ENCODE data around the gene CCDC172. TPM values are rescaled to one million over a fixed set of nuclear protein-coding genes. Genes with fewer than 3 reads are reported as not detected.

CCDC172 gene
- total RNA-seq, 1 donor from 2014 or later = not detected

GRCh38 chr10:116287906-116288501 is 36.2 kb upstream of the CCDC172 start:
- H3K9me3 Mint-ChIP-seq = peaks cover 8% of the 10 kb centered on the region
- H3K27ac Mint-ChIP-seq = no peak overlapping the region
- H3K36me3 Mint-ChIP-seq = no peaks in the 10 kb centered on the region
- H3K4me1 Mint-ChIP-seq = peaks cover 1% of the 10 kb centered on the region
- H3K27me3 Mint-ChIP-seq (ENCODE audit: low read depth) = peaks cover 7% of the 10 kb centered on the region
- DNase-seq (ENCODE audit: low spot score in 2 of 2, unreplicated experiment in 2 of 2) = no peak
- TF ChIP-seq CTCF (IDR thresholded peaks at IDR 0.05; ENCODE audit: unreplicated experiment) = peak; percentile 72
- no peak overlapping the region for H3K4me3 Mint-ChIP-seq

GRCh38 chr10:116289652-116290051 is 34.6 kb upstream of the CCDC172 start:
- DNase-seq (ENCODE audit: low spot score in 2 of 2, unreplicated experiment in 2 of 2) = no peak
- Mint-ChIP-seq H3K4me1 (peaks cover 5% of the 10 kb centered on the region), H3K4me3 (no peak overlapping the region), H3K27me3 (ENCODE audit: low read depth) (peaks cover 7% of the 10 kb centered on the region), H3K27ac (no peak overlapping the region), H3K36me3 (no peaks in the 10 kb centered on the region), H3K9me3 (peaks cover 8% of the 10 kb centered on the region)
- no peak for TF ChIP-seq CTCF (IDR thresholded peaks at IDR 0.05; ENCODE audit: unreplicated experiment)

GRCh38 chr10:116292493-116292892 is 31.8 kb upstream of the CCDC172 start:
- TF ChIP-seq CTCF (IDR thresholded peaks at IDR 0.05; ENCODE audit: unreplicated experiment) = no peak
- Mint-ChIP-seq H3K4me3 (no peak overlapping the region), H3K4me1 (peaks cover 14% of the 10 kb centered on the region), H3K27ac (no peak overlapping the region), H3K36me3 (no peaks in the 10 kb centered on the region), H3K27me3 (ENCODE audit: low read depth) (peaks cover 7% of the 10 kb centered on the region), H3K9me3 (peaks cover 8% of the 10 kb centered on the region)
- no peak for DNase-seq (ENCODE audit: low spot score in 2 of 2, unreplicated experiment in 2 of 2)

GRCh38 chr10:116296291-116296721 is 27.9 kb upstream of the CCDC172 start:
- Mint-ChIP-seq H3K36me3 (no peaks in the 10 kb centered on the region), H3K4me1 (peaks cover 18% of the 10 kb centered on the region), H3K4me3 (no peak overlapping the region), H3K9me3 (peaks cover 3% of the 10 kb centered on the region), H3K27ac (peak overlapping the region; percentile 31), H3K27me3 (ENCODE audit: low read depth) (no peaks in the 10 kb centered on the region)
- no peak for DNase-seq (ENCODE audit: low spot score in 2 of 2, unreplicated experiment in 2 of 2)
- TF ChIP-seq CTCF (IDR thresholded peaks at IDR 0.05; ENCODE audit: unreplicated experiment) = no peak

GRCh38 chr10:116298586-116298985 is 25.7 kb upstream of the CCDC172 start:
- Mint-ChIP-seq H3K36me3 (no peaks in the 10 kb centered on the region), H3K9me3 (no peaks in the 10 kb centered on the region), H3K27me3 (ENCODE audit: low read depth) (no peaks in the 10 kb centered on the region), H3K27ac (no peak overlapping the region), H3K4me1 (peaks cover 22% of the 10 kb centered on the region), H3K4me3 (no peak overlapping the region)
- no peak for TF ChIP-seq CTCF (IDR thresholded peaks at IDR 0.05; ENCODE audit: unreplicated experiment)
- no peak for DNase-seq (ENCODE audit: low spot score in 2 of 2, unreplicated experiment in 2 of 2)

All from mesothelial cell of epicardium (in vitro differentiated cells).